Gastroesophageal sphincter (tissue), 3 donors: ENCODE data around the gene RBM15.

Source experiments
- POLR2AphosphoS5 ChIP-seq: sonication (generic); formaldehyde crosslinking; IDR thresholded peaks from one replicate; pipeline ENCODE4 v1.6.1; 2017; ENCODE audit warnings: antibody characterized with exemption
- TF ChIP-seq, protein P1 (sequence below), 4 experiments: fragments of 200-600 bp in 2 of 4; fragments of 450-650 bp in 2 of 4; sonication (generic) in 1 of 4; IDR thresholded peaks; one replicate each; pipeline ENCODE4 v1.5.1; 2017 to 2019; ENCODE audit warnings: antibody characterized with exemption in 4 of 4, mild to moderate bottlenecking in 2 of 4, moderate library complexity in 2 of 4

DNA sequence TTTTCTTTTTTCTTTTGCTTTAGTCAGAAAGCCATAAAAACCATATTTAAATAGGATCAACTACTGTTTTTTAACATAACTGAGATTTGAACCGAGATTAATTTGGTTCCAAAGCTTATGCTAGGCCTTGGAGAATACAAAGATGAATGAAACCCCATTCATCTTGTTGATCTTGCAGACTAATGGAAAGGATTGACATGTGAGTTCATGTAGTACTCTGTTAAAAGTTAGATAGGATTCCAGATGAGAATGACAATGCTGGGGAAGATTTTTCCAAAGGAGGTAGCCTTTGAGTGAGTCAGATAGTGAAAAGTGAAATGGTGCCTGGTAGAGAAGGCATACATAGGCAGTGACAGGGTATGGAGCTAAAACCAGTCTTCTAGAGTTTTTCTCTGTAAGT, 22.7 kb downstream of the RBM15 start:
- TF ChIP-seq POLR2AphosphoS5: no peak
- TF ChIP-seq, protein P1, sequence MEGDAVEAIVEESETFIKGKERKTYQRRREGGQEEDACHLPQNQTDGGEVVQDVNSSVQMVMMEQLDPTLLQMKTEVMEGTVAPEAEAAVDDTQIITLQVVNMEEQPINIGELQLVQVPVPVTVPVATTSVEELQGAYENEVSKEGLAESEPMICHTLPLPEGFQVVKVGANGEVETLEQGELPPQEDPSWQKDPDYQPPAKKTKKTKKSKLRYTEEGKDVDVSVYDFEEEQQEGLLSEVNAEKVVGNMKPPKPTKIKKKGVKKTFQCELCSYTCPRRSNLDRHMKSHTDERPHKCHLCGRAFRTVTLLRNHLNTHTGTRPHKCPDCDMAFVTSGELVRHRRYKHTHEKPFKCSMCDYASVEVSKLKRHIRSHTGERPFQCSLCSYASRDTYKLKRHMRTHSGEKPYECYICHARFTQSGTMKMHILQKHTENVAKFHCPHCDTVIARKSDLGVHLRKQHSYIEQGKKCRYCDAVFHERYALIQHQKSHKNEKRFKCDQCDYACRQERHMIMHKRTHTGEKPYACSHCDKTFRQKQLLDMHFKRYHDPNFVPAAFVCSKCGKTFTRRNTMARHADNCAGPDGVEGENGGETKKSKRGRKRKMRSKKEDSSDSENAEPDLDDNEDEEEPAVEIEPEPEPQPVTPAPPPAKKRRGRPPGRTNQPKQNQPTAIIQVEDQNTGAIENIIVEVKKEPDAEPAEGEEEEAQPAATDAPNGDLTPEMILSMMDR (IDR thresholded peaks at IDR 0.05): no peak
